Breast epithelium (tissue), 4 donors: ENCODE data around the gene KREMEN2. TPM values are rescaled to one million over a fixed set of nuclear protein-coding genes. Genes with fewer than 3 reads are reported as not detected.

Experiments
- DNase-seq, 2 donors: peaks; one replicate each; pipeline ENCODE4 v3.0.0-alpha.2; 2019; ENCODE audit warnings: low spot score in 2 of 2
- H3K27ac ChIP-seq, 2 donors: fragments of 200-600 bp; sonication (generic) in 1 of 2; one replicate each; pipeline ENCODE4 v1.5.1; 2016 to 2019; ENCODE audit warnings: mild to moderate bottlenecking in 1 of 2
- H3K27me3 ChIP-seq, 2 donors: fragments of 200-600 bp; sonication (generic) in 1 of 2; one replicate each; pipeline versions ENCODE4 v1.5.1 to v1.6.0; 2017 to 2019; ENCODE audit warnings: control low read depth in 1 of 2, mild to moderate bottlenecking in 1 of 2
- H3K36me3 ChIP-seq: fragments of 200-600 bp; one replicate; pipeline ENCODE4 v1.5.1; 2019
- H3K4me1 ChIP-seq, 2 donors: fragments of 200-600 bp; sonication (generic); one replicate each; pipeline ENCODE4 v1.5.1; 2016 to 2019; ENCODE audit warnings: control low read depth in 1 of 2
- H3K4me3 ChIP-seq, 3 donors: fragments of 200-600 bp; sonication (generic); 1 replicate in 2 of 3; 2 replicates in 1 of 3; pipeline ENCODE4 v1.5.1; 2016 to 2019; ENCODE audit warnings: mild to moderate bottlenecking in 3 of 3, moderate library complexity in 2 of 3
- H3K9me3 ChIP-seq, 2 donors: fragments of 200-600 bp; sonication (generic) in 1 of 2; one replicate each; pipeline ENCODE4 v1.5.1; 2016 to 2019; ENCODE audit warnings: control low read depth in 1 of 2
- POLR2A ChIP-seq: fragments of 450-650 bp; IDR thresholded peaks from one replicate; pipeline ENCODE4 v1.6.1; 2016; ENCODE audit warnings: antibody characterized with exemption, mild to moderate bottlenecking, moderate library complexity
- POLR2AphosphoS5 ChIP-seq, 3 donors: sonication (generic); formaldehyde crosslinking; IDR thresholded peaks; one replicate each; pipeline ENCODE4 v1.6.1; 2017; ENCODE audit warnings: antibody characterized with exemption in 3 of 3
- intact Hi-C: fragments of 100-400 bp; cut with DNase I; formaldehyde crosslinking; loops from one replicate; pipeline ENCODE4 v1.15.1; 2023; ENCODE audit warnings: low total_unique reads
- total RNA-seq, 3 donors: library from RNA; depleted of rRNA; stranded (reverse); fragments of >200 nt; gene quantifications; one replicate each; pipeline ENCODE4 v1.1.0, GENCODE V29; 2016
- TF ChIP-seq, protein P1 (sequence below), 3 donors: fragments of 450-650 bp; IDR thresholded peaks; one replicate each; pipeline ENCODE4 v1.5.1; 2016 to 2017; ENCODE audit warnings: antibody characterized with exemption in 3 of 3, mild to moderate bottlenecking in 3 of 3, moderate library complexity in 3 of 3

KREMEN2 gene
- total RNA-seq, 3 donors from 2014 or later: 0.33 TPM; not detected in 2

DNA sequence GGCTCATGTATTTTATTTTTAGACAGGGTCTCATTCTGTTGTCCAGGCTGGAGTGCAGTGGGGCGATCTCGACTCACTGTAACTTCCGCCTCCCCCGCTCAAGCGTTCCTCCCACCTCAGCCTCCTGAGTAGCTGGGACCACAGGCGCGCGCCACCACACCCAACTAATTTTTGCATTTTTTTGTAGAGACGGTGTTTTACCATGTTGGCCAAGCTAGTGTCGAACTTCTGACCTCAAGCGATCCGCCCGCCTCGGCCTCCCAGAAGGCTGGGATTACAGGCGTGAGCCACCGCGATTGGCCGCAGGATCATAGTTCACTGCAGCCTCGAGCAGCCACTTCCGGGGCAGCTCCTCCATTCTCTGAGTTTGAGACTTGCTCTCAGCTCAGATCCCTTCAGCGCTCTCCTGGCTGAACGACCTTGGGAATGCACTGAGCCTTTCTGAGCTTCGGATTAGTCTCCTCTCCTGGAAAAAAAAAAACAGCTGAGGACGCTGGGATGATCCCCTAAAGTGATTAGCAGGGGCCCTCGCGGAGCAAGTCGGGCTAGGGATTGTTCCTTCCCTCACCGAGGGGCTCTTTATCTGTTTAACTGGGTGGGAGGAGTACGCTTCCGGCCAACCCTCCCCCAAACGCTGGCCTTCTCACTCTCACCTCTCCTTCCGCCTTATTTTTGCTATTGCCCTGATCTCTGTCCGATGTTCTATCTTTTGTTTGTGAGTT lies 17.3 kb downstream of the KREMEN2 start:
- intact Hi-C loops: no loop called here
- Histone ChIP-seq H3K4me1 (peaks cover 3 to 6% of the 10 kb centered on the region in 2 donors), H3K4me3 (peak overlapping the region; percentile 73 to 83 (median 78)), H3K9me3 (no peaks in the 10 kb centered on the region), H3K27ac (no peak overlapping the region), H3K27me3 (no peaks in the 10 kb centered on the region), H3K36me3 (no peaks in the 10 kb centered on the region)
- no peak for DNase-seq
- TF ChIP-seq POLR2AphosphoS5 (IDR thresholded peaks at IDR 0.05): no peak
- TF ChIP-seq, protein P1, sequence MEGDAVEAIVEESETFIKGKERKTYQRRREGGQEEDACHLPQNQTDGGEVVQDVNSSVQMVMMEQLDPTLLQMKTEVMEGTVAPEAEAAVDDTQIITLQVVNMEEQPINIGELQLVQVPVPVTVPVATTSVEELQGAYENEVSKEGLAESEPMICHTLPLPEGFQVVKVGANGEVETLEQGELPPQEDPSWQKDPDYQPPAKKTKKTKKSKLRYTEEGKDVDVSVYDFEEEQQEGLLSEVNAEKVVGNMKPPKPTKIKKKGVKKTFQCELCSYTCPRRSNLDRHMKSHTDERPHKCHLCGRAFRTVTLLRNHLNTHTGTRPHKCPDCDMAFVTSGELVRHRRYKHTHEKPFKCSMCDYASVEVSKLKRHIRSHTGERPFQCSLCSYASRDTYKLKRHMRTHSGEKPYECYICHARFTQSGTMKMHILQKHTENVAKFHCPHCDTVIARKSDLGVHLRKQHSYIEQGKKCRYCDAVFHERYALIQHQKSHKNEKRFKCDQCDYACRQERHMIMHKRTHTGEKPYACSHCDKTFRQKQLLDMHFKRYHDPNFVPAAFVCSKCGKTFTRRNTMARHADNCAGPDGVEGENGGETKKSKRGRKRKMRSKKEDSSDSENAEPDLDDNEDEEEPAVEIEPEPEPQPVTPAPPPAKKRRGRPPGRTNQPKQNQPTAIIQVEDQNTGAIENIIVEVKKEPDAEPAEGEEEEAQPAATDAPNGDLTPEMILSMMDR (IDR thresholded peaks at IDR 0.05): no peak
- no peak for TF ChIP-seq POLR2A

DNA sequence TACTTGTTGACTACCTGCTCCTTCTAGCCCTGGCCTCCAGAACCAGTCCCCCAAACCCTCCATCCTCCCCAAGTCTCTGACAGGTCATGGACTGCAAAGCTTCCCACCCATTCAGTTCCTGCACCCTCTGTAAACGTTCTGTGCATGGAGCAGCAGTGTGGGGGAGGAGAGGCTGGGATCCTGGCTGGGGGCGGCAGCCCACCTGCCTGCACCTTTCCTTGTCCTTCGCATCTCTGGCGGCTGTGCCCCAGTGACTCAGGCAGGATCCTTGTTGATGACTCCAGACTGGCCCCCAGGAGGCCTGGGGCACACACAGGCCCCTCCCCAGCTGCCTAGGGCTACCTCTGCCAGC lies 17.8 kb downstream of the KREMEN2 start:
- Histone ChIP-seq H3K4me3 (no peak overlapping the region), H3K9me3 (no peaks in the 10 kb centered on the region), H3K36me3 (no peaks in the 10 kb centered on the region), H3K27me3 (no peaks in the 10 kb centered on the region), H3K27ac (no peak overlapping the region), H3K4me1 (peaks cover 3 to 6% of the 10 kb centered on the region in 2 donors)
- DNase-seq: no peak
- intact Hi-C loops: no loop called here
- TF ChIP-seq, protein P1 (IDR thresholded peaks at IDR 0.05): no peak
- TF ChIP-seq POLR2A: no peak
- no peak for TF ChIP-seq POLR2AphosphoS5 (IDR thresholded peaks at IDR 0.05)

DNA sequence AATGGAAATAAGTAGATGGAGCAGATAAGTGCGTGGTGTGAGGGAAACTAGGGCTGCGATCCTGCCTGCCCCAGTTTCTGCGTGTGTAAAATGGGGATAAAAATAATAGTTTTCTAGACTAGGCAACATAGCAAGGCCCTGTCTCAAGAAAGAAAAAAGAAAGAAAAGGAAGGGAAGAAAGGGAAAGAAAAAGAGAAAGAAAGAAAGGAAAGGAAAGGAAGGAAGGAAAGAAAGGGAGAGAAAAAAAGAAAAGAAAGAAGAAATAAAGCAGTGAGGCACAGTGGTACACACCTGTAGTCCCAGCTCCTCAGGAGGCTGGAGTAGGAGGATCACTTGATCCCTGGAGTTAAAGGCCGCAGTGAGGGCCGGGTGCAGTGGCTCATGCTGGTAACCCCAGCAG lies 18.3 kb downstream of the KREMEN2 start:
- no peaks in the 10 kb centered on the region for H3K36me3 ChIP-seq
- peaks cover 3 to 6% of the 10 kb centered on the region in 2 donors for H3K4me1 ChIP-seq
- TF ChIP-seq, protein P1 (IDR thresholded peaks at IDR 0.05): no peak
- no peak for DNase-seq
- no peak overlapping the region for H3K4me3 ChIP-seq
- no peak overlapping the region for H3K27ac ChIP-seq
- H3K27me3 ChIP-seq: no peaks in the 10 kb centered on the region
- intact Hi-C loops: no loop called here
- H3K9me3 ChIP-seq: no peaks in the 10 kb centered on the region

DNA sequence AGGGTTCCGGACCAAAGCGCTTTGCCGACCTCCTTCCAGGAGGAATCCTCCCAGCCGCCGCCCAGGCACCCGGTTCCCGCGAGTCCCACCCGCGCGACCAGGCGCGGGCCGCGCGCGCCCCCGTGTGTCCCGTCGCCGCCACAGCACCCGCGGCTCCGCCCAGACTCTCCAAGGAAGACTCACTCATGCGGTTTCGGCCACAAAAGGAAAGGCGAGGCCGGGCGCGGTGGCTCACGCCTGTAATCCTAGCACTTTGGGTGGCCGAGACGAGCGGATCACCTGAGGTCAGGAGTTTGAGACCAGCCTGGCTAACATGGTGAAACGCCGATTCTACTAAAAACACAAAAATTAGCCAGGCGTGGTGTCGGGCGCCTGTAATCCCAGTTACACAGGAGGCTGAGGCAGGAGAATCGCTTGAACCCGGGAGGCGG lies 19.6 kb downstream of the KREMEN2 start:
- peak; percentile 69 to 79 for DNase-seq
- peak overlapping the region; percentile 5 to 42 (median 30) for H3K4me3 ChIP-seq
- peaks cover 3 to 6% of the 10 kb centered on the region in 2 donors for H3K4me1 ChIP-seq

DNA sequence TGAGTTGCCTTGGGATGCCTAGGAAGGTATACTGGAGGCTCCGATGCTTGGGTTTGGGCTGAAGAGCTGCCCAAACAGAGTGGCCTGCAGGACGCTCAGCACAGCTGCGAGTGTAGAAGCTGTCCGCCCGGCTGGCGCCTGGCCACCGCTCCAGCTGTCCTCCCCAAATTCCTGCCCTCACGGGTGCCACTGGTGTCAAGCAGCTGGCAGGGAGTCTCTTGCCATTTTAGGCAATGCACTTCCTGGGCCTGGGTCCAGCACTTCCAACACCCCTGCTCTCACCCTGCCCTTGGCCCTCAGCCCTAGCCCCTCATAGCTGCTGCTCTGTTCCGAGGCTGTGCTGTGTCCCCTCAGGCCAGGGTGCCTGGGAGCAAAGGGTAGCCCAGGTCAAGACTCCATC lies 21.4 kb downstream of the KREMEN2 start:
- Histone ChIP-seq H3K4me3 (no peak overlapping the region), H3K36me3 (no peaks in the 10 kb centered on the region), H3K27me3 (peaks cover 0 to 3% of the 10 kb centered on the region in 2 donors), H3K27ac (peak overlapping the region; percentile 44 to 52), H3K9me3 (no peaks in the 10 kb centered on the region), H3K4me1 (peaks cover 0 to 6% of the 10 kb centered on the region in 2 donors)
- intact Hi-C loops: no loop called here
- no peak for DNase-seq
- TF ChIP-seq, protein P1 (IDR thresholded peaks at IDR 0.05): no peak
- TF ChIP-seq POLR2AphosphoS5 (IDR thresholded peaks at IDR 0.05) (no peak), POLR2A (no peak)

More for the DNA sequence above, 19.6 kb downstream of the KREMEN2 start:
- TF ChIP-seq POLR2A (no peak), POLR2AphosphoS5 (IDR thresholded peaks at IDR 0.05) (no peak)
- TF ChIP-seq, protein P1 (IDR thresholded peaks at IDR 0.05): peak; percentile 58 to 86 (median 71)
- intact Hi-C loops: no loop called here
- Histone ChIP-seq H3K27ac (no peak overlapping the region), H3K36me3 (no peaks in the 10 kb centered on the region), H3K9me3 (no peaks in the 10 kb centered on the region), H3K27me3 (peaks cover 0 to 3% of the 10 kb centered on the region in 2 donors)
